Thyroid gland (tissue), 4 donors: ENCODE results near the gene HDAC11.

ENCODE experiments used
- POLR2A ChIP-seq, 2 donors: fragments of 450-650 bp; IDR thresholded peaks; one replicate each; pipeline ENCODE4 v1.6.1; 2017; ENCODE audit warnings: antibody characterized with exemption in 2 of 2, mild to moderate bottlenecking in 2 of 2, moderate library complexity in 1 of 2
- TF ChIP-seq, protein P1 (sequence below), 6 experiments: fragments of 200-600 bp in 3 of 6; fragments of 450-650 bp in 3 of 6; sonication (generic) in 3 of 6; IDR thresholded peaks; one replicate each; pipeline ENCODE4 v1.5.1; 2016 to 2019; ENCODE audit warnings: antibody characterized with exemption in 6 of 6, mild to moderate bottlenecking in 2 of 6, inconsistent platforms in 1 of 6, moderate library complexity in 1 of 6

DNA sequence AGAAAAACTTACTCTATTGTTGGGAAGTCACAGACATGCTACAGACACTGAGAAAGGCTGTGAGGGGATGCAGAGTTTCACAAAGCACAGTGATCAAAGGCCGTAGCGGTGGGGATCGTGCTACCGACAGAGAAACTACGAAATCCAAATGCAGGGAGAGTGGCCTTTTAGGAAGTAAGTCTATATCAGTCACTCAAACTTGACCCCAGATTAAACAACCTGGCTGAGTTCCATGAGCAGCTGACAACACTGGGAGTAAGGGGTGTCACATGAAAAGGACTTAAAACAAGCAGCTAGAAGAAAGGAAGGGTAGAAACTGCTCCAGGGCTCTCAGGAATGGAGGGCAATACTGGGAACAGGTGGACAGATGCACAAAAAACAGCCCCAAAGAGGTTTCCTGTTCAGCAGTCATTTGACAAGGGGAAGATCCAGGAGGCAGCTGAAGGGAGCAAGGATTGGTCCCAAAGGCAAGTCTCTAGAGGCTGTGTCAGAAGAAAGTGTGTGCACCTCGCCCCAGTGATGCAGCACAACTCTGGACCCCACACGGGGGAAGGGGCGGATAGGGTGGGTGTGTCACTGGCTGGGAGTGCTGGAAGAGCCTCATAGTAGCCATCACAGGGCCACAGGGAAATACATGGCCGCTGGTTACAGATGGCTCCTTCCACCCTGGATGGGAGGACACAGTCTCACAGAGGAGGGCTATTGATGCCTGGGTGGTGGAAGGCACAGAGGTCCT lies 20.3 kb upstream of the HDAC11 start:
- TF ChIP-seq, protein P1, sequence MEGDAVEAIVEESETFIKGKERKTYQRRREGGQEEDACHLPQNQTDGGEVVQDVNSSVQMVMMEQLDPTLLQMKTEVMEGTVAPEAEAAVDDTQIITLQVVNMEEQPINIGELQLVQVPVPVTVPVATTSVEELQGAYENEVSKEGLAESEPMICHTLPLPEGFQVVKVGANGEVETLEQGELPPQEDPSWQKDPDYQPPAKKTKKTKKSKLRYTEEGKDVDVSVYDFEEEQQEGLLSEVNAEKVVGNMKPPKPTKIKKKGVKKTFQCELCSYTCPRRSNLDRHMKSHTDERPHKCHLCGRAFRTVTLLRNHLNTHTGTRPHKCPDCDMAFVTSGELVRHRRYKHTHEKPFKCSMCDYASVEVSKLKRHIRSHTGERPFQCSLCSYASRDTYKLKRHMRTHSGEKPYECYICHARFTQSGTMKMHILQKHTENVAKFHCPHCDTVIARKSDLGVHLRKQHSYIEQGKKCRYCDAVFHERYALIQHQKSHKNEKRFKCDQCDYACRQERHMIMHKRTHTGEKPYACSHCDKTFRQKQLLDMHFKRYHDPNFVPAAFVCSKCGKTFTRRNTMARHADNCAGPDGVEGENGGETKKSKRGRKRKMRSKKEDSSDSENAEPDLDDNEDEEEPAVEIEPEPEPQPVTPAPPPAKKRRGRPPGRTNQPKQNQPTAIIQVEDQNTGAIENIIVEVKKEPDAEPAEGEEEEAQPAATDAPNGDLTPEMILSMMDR (IDR thresholded peaks at IDR 0.05): no peak
- TF ChIP-seq POLR2A (IDR thresholded peaks at IDR 0.05): no peak
